Measurements from ENCODE around the gene SAE1.
"Not testable (repeated sequence)": the region's sequence is repeated elsewhere in the genome, so short reads cannot be mapped to it uniquely, and the experiment has no call there.

Gene SAE1

GRCh38 chr19:47241919-47242577 lies 111.4 kb downstream of the SAE1 start:
- peaks cover 40% of the 10 kb centered on the region for H3K27me3 Mint-ChIP-seq
- H3K27ac Mint-ChIP-seq, result no peak overlapping the region

GRCh38 chr19:47243364-47243775 lies 112.7 kb downstream of the SAE1 start:
- Mint-ChIP-seq H3K27me3 (peaks cover 34% of the 10 kb centered on the region), H3K9me3 (no peaks in the 10 kb centered on the region), H3K36me3 (ENCODE audit: low read depth) (no peaks in the 10 kb centered on the region), H3K4me1 (ENCODE audit: low read depth) (peaks cover 12% of the 10 kb centered on the region), H3K27ac (no peak overlapping the region), H3K4me3 (peak overlapping the region; percentile 68)
- intact Hi-C loops (cut with micrococcal nuclease), result no loop called here

More at GRCh38 chr19:47241919-47242577, 111.4 kb downstream of the SAE1 start:
- no peaks in the 10 kb centered on the region for H3K36me3 Mint-ChIP-seq (ENCODE audit: low read depth)
- peaks cover 12% of the 10 kb centered on the region for H3K4me1 Mint-ChIP-seq (ENCODE audit: low read depth)
- no peak overlapping the region for H3K4me3 Mint-ChIP-seq
- H3K9me3 Mint-ChIP-seq, result no peaks in the 10 kb centered on the region
- intact Hi-C loops (cut with micrococcal nuclease), result no loop called here

GRCh38 chr19:47243776-47244547 lies 113.3 kb downstream of the SAE1 start:
- no peaks in the 10 kb centered on the region for H3K9me3 Mint-ChIP-seq
- H3K36me3 Mint-ChIP-seq (ENCODE audit: low read depth), result no peaks in the 10 kb centered on the region
- peaks cover 12% of the 10 kb centered on the region for H3K4me1 Mint-ChIP-seq (ENCODE audit: low read depth)
- peaks cover 28% of the 10 kb centered on the region for H3K27me3 Mint-ChIP-seq
- peak overlapping the region; percentile 68 for H3K4me3 Mint-ChIP-seq
- intact Hi-C loops (cut with micrococcal nuclease), result loop anchor here (1.0 kb wide), 3 partner anchors 12 to 34 kb away; partner anchors contain the start of gene CCDC9
- no peak overlapping the region for H3K27ac Mint-ChIP-seq

GRCh38 chr19:47247308-47247990 lies 116.8 kb downstream of the SAE1 start:
- intact Hi-C loops (cut with micrococcal nuclease), result loop anchor here (1.0 kb wide), 1 partner anchor 98 kb away; no protein-coding TSS in a partner anchor
- Mint-ChIP-seq H3K27ac (peak overlapping the region; percentile 47), H3K9me3 (no peaks in the 10 kb centered on the region), H3K27me3 (peaks cover 34% of the 10 kb centered on the region), H3K36me3 (ENCODE audit: low read depth) (no peaks in the 10 kb centered on the region), H3K4me3 (peak overlapping the region; percentile 8), H3K4me1 (ENCODE audit: low read depth) (peaks cover 5% of the 10 kb centered on the region)

GRCh38 chr19:47253016-47253415 lies 122.4 kb downstream of the SAE1 start:
- intact Hi-C loops (cut with micrococcal nuclease); H3K9me3 Mint-ChIP-seq; H3K27ac Mint-ChIP-seq; H3K4me3 Mint-ChIP-seq: not testable (repeated sequence)
- Mint-ChIP-seq H3K4me1 (ENCODE audit: low read depth) (peaks cover 14% of the 10 kb centered on the region), H3K27me3 (peaks cover 12% of the 10 kb centered on the region), H3K36me3 (ENCODE audit: low read depth) (peaks cover 15% of the 10 kb centered on the region)

GRCh38 chr19:47253467-47253881 lies 122.8 kb downstream of the SAE1 start:
- Mint-ChIP-seq H3K9me3 (no peaks in the 10 kb centered on the region), H3K27ac (no peak overlapping the region), H3K27me3 (peaks cover 10% of the 10 kb centered on the region), H3K4me1 (ENCODE audit: low read depth) (peaks cover 17% of the 10 kb centered on the region), H3K4me3 (no peak overlapping the region), H3K36me3 (ENCODE audit: low read depth) (peaks cover 20% of the 10 kb centered on the region)
- intact Hi-C loops (cut with micrococcal nuclease), result no loop called here

GRCh38 chr19:47253970-47254369 lies 123.3 kb downstream of the SAE1 start:
- Mint-ChIP-seq H3K4me3 (no peak overlapping the region), H3K4me1 (ENCODE audit: low read depth) (peaks cover 22% of the 10 kb centered on the region), H3K27me3 (peaks cover 10% of the 10 kb centered on the region), H3K9me3 (no peaks in the 10 kb centered on the region), H3K27ac (no peak overlapping the region), H3K36me3 (ENCODE audit: low read depth) (peaks cover 25% of the 10 kb centered on the region)
- intact Hi-C loops (cut with micrococcal nuclease), result no loop called here

- H3K27ac Mint-ChIP-seq, result peak within 1 kb of the TSS; percentile 97
- peaks cover 7% of the 10 kb centered on the region for H3K27me3 Mint-ChIP-seq
- H3K36me3 Mint-ChIP-seq (ENCODE audit: low read depth), result peaks cover 46% of the 10 kb centered on the region
- no peaks in the 10 kb centered on the region for H3K9me3 Mint-ChIP-seq
- H3K4me1 Mint-ChIP-seq (ENCODE audit: low read depth), result peaks cover 40% of the 10 kb centered on the region
- intact Hi-C loops (cut with micrococcal nuclease), result loop anchor here (1.0 kb wide), 2 partner anchors 12 to 29 kb away; no protein-coding TSS in a partner anchor
- peak within 1 kb of the TSS; percentile 87 for H3K4me3 Mint-ChIP-seq
Measured at GRCh38 chr19:47255879-47256692, 125.5 kb downstream of the SAE1 start, which contains the start of gene CCDC9. Gene CCDC9, plus strand, starts transcription at chr19:47256525. Its CDS starts 1,876 bp downstream, at chr19:47258401.

- Mint-ChIP-seq H3K27me3 (peaks cover 6% of the 10 kb centered on the region), H3K36me3 (ENCODE audit: low read depth) (peaks cover 54% of the 10 kb centered on the region), H3K27ac (peak overlapping the region; percentile 97), H3K4me1 (ENCODE audit: low read depth) (peaks cover 42% of the 10 kb centered on the region), H3K4me3 (peak overlapping the region; percentile 87), H3K9me3 (no peaks in the 10 kb centered on the region)
- intact Hi-C loops (cut with micrococcal nuclease), result loop anchor here (1.0 kb wide), 3 partner anchors 13 to 30 kb away; partner anchors contain the start of gene INAFM1
Measured at GRCh38 chr19:47256693-47257410, 126.2 kb downstream of the SAE1 start.

GRCh38 chr19:47257411-47258169 lies 127.0 kb downstream of the SAE1 start:
- Mint-ChIP-seq H3K4me3 (peak overlapping the region; percentile 87), H3K27me3 (no peaks in the 10 kb centered on the region), H3K27ac (peak overlapping the region; percentile 97), H3K4me1 (ENCODE audit: low read depth) (peaks cover 42% of the 10 kb centered on the region), H3K9me3 (no peaks in the 10 kb centered on the region), H3K36me3 (ENCODE audit: low read depth) (peaks cover 61% of the 10 kb centered on the region)
- intact Hi-C loops (cut with micrococcal nuclease), result loop anchor here (1.0 kb wide), 1 partner anchor 17 kb away; the partner anchor contains the start of gene INAFM1

GRCh38 chr19:47258434-47258833 lies 127.8 kb downstream of the SAE1 start:
- Mint-ChIP-seq H3K27ac (peak overlapping the region; percentile 5), H3K9me3 (no peaks in the 10 kb centered on the region), H3K4me3 (no peak overlapping the region), H3K4me1 (ENCODE audit: low read depth) (peaks cover 42% of the 10 kb centered on the region), H3K36me3 (ENCODE audit: low read depth) (peaks cover 70% of the 10 kb centered on the region), H3K27me3 (no peaks in the 10 kb centered on the region)
- intact Hi-C loops (cut with micrococcal nuclease), result no loop called here

- H3K27ac Mint-ChIP-seq, result peak overlapping the region; percentile 5
- no peaks in the 10 kb centered on the region for H3K27me3 Mint-ChIP-seq
- intact Hi-C loops (cut with micrococcal nuclease), result no loop called here
- peaks cover 42% of the 10 kb centered on the region for H3K4me1 Mint-ChIP-seq (ENCODE audit: low read depth)
- H3K9me3 Mint-ChIP-seq, result no peaks in the 10 kb centered on the region
- H3K4me3 Mint-ChIP-seq, result no peak overlapping the region
- H3K36me3 Mint-ChIP-seq (ENCODE audit: low read depth), result peaks cover 73% of the 10 kb centered on the region
Measured at GRCh38 chr19:47258895-47259555, 128.4 kb downstream of the SAE1 start.
